Activated CD8-positive, alpha-beta memory T cell treated with anti-CD3 and anti-CD28 coated beads, Interleukin-2, amount 50 U/mL, for 1 hour (primary cell): ENCODE data around the gene PAX5.
A peak's percentile ranks its signal among the peaks of the same experiment; 100 is the strongest.
"Not testable (repeated sequence)": the region's sequence is repeated elsewhere in the genome, so short reads cannot be mapped to it uniquely, and the experiment has no call there.

Source experiments
- DNase-seq: peaks from one replicate; pipeline ENCODE4 v3.0.0-alpha.2; 2020; ENCODE audit errors: extremely low read depth

The PAX5 gene

DNA sequence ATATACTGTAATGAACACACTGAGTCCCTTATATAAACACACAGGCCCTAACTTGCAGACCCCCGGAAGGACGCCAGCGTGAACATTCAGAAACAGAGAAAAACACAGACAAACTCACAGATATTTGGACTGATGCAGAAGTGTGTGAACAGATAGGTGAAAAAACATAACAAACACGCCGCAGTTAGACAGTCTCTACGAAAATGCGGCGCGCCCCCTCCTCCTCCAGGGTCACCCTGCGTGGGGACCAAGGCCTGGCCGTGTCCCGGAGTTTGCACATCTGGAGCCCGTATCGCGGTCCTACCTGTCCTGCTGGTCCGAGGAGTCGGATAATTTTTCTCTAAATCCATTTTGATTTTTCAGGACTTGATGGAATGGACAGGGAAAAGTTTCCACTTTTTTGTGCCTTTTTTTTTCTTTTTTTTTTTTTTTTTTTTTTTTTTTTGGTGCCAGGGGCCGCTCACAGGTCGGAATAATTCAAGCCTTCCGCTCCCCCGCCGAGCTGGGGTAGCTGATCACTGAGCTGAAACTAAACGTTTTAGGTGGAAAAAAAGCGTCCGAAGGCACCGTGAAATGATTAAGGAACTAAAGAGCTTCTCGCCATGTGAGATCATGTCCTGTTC, at the start of gene PAX5:
Gene PAX5 (minus strand): TSS at position 587 of the 623 bp plus-strand sequence. CDS start 237 bp downstream, at position 350.
- DNase-seq = no peak

- no peak for DNase-seq
Observed at GRCh38 chr9:37083654-37084053, 49.6 kb upstream of the PAX5 start.

- no peak for DNase-seq
Observed at GRCh38 chr9:37082214-37082765, 48.2 kb upstream of the PAX5 start.

GRCh38 chr9:37081507-37081906, 47.4 kb upstream of the PAX5 start:
- not testable (repeated sequence) for DNase-seq

DNA sequence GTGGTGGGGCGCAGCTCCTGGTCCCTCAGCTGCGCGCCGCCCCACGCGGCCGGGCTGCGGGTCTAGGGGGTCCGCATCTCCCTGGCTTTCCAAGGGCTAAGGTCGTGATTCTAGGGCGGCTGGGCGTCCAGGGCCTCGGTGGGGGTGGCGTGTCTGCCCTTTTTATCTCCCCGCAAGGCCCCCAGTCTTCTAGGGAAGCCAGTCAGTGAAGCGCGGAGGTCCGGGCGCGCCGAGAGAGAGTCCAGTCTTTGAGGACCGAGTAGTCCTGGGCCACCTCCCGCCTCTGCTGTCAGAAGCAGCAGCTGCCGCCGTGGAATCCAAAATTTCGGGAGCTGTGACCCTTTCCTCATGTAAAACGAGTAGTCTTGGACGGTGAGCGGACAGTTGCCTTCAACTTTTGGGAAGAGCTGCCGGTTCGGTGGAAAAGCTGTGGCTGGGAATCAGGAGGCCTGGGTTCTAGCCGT, 46.1 kb upstream of the PAX5 start:
- DNase-seq = not testable (repeated sequence)

GRCh38 chr9:37079370-37080164, 45.5 kb upstream of the PAX5 start:
- DNase-seq = peak; percentile 87

DNA sequence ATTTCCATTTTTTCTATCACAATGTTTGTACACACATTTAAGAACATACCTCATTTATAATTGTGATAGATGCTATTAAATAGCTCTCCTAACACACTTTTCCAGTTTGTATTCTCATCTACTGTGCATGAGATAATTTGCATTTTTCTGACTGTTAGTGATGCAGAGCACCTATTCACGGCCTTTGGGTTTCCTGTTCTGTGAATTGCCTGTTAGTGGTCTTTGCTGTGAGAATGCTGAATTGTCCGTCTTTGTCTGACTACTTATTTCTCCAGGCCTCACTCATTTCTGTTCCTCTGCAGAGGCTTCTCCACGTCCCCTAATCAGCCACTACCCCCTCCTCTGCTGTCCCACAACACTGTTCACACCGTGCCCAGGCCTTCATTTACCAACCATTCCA, 40.7 kb upstream of the PAX5 start:
- not testable (repeated sequence) for DNase-seq

- DNase-seq = no peak
Observed at GRCh38 chr9:37066139-37066725, 32.2 kb upstream of the PAX5 start.

GRCh38 chr9:37062336-37062735, 28.3 kb upstream of the PAX5 start:
- DNase-seq = no peak

DNA sequence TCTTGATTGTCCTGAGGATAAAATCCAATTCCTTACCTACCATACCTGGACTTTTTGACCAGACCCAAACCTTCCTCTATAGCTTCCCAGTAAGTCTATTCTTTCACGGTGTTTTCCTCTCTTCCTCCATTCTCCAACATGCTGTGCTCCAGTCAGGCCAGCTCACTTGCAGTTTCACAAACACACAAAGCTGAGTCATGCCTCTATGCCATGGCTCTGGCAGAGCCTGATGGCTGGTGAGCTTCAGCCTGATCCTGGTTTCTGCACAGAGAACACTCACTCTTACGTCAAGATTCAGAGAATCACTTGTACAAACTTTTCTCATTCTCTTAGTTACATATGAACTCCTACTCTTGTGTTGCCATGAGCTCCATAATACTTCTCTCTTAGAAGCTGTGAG, 27.7 kb upstream of the PAX5 start:
- no peak for DNase-seq

- DNase-seq = no peak
Observed at GRCh38 chr9:37060833-37061232, 26.8 kb upstream of the PAX5 start.

DNA sequence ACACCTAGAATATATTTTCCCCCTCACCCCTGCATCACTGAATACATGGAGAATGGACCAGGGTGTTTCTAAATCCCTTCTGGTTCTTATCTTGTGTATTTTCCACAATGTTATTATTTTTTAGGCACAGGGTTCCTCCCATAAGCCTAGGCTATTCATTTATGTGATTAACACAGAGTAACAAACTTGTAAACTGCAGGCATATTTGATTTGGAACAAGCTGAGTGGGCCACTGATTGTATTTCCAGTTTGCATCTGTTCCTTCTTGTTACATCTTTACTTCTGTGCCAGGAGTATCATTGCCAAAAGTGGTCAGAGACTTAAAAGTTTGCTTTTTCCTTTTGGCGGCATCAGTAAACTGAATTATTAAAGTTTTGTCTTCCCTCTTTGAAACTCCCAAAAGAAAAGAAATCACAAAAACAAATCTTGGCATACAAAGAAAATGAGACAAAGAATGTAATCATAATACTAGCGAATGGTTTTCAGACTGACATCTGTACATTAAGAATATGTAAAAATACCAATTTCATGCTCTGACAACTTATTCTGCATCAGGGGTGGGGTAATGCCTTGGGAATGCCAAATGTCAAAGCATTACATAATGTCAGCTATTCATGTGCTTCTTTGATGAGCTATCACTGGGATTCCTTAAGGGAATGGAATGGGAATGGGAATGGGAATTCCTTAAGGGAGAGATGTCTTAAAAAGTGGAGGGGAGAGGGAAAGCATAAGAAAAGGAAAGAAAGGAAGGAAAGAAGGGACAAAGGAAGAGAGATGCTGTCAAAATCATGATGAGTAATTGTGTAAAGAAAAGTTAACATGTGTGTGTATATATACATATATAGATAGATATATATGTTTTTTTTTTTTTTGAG, 22.2 kb upstream of the PAX5 start:
- no peak for DNase-seq

DNA sequence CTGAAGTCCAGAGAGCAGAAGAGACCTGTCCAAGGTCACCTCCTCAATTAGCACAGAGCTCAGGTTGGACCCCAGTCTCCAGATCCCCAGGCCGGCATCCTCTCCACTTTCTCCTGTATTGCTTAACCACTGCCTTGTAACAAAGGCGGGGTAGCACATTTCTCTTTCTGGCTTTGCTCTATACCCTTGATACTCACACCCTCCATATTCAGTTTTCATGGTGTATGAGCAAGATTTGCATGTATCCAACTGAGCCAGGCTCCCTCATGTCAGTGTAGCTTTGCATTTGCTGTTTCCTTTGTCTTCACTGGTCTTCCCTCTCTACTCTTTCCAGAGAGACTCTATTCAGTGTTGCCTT, 20.3 kb upstream of the PAX5 start:
- DNase-seq = not testable (repeated sequence)

- DNase-seq = no peak
Observed at GRCh38 chr9:37053684-37054362, 19.8 kb upstream of the PAX5 start.

DNA sequence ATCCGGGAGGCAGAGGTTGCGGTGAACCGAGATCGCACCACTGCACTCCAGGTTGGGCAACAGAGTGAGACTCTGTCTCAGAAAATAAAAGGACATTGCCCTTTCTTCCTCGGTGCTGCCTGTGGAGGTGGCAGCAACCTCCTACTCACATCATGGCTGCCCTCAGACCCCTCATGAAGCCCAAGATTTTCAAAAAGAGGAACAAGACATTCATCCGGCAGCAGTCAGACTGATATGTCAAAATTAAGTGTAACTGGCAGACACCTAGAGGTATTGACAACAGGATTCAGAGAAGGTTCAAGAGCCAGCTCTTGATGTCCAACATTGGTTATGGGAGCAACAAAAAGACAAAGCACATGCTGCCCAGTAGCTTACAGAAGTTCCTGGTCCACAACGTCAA, 12.6 kb upstream of the PAX5 start:
- DNase-seq = no peak

GRCh38 chr9:37042421-37042820, 8.4 kb upstream of the PAX5 start:
- DNase-seq = no peak

- DNase-seq = no peak
Observed at GRCh38 chr9:37040508-37041127, 6.5 kb upstream of the PAX5 start.

DNA sequence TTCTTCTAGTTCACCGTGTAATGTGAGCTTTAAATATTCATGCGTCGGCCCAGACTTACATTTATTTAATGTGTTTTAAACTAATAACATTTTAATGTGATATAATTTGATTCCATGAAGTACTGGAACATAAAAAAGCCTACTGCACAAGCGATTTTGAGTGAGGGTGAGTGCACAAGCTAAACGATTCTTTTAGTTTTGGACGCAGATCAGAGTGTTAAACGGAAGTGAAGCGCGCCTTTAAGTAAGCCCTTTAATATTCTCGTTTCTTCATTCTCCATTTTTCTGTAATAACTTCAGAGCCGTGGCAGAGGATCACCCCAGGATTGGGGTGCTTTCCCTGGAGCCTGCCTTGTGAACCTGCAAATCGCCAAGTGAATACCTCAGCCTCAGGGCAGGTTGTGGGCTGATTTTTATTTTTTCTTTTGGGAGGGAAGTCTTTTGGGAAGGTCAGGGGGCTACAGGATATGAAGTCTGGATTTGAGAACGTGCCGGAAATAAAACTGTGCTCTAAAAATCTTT, 4.9 kb upstream of the PAX5 start:
- no peak for DNase-seq

- no peak for DNase-seq
Observed at GRCh38 chr9:37038302-37038942, 4.4 kb upstream of the PAX5 start.
